Epithelial cell of proximal tubule (primary cell): ENCODE data around the gene SMIM28. TPM values are rescaled to one million over a fixed set of nuclear protein-coding genes. Genes with fewer than 3 reads are reported as not detected.

Experiments used
- DNase-seq: peaks from one replicate; pipeline ENCODE4 v3.0.0-alpha.2; 2011; ENCODE audit warnings: low read depth
- H3K4me3 ChIP-seq: 2 replicates; pipeline ENCODE4 v1.5.1; 2011; ENCODE audit warnings: low read depth, mild to moderate bottlenecking, low read length
- CTCF ChIP-seq: conservative IDR thresholded peaks from 2 replicates; pipeline ENCODE4 v1.5.1; 2012; ENCODE audit warnings: low read depth, mild to moderate bottlenecking, low read length
- total RNA-seq: library from RNA; depleted of rRNA; stranded (reverse); fragments of >200 nt; gene quantifications from 2 replicates; pipeline ENCODE4 v1.2.3, GENCODE V29; 2015

Gene SMIM28
- total RNA-seq, 1 donor from 2014 or later, result not detected

DNA sequence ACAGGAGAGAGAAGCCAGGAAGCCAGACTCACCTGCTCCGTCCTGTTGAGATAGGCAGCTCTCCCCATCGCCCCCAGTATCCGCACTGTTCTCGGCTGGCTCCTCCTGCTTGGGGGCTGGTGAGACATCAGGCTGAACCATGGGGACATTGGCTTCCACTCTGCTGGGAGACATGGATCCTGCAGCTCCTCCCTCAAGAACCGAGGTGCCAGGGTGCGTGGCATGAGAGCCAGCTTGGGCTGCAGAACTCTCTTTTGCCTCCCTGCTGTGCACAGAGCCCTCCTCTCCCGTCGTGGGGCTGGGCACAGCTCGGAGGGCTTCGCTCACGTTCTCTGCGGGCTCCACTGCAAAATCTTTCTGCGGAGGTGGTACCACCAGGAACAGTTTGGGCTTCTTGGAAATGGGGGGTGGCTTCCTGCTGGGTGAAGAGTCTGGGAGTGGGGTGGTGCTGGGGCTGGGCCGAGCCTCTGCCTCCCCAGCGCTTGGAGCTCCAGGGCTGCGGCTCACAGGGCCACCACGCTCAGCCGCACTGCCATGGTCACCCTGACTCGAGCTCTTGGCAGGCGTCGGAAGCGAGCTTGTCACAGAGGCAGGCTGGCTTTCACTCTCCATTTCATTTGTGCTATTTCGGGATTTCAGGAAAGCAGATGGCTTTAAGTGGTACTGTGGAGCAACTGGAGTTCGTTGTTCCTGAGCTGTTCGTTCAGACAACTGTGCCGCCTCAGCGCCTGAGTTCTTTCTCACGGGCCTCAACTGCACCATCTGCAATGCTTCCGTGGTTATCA lies 52.8 kb downstream of the SMIM28 start:
- DNase-seq, result no peak
- TF ChIP-seq CTCF, result no peak
- H3K4me3 ChIP-seq, result no peak overlapping the region

- H3K4me3 ChIP-seq, result no peak overlapping the region
- no peak for TF ChIP-seq CTCF
- DNase-seq, result no peak
Observed at GRCh38 chr6:138431256-138432062, 53.8 kb downstream of the SMIM28 start.

- DNase-seq, result no peak
- no peak for TF ChIP-seq CTCF
- no peak overlapping the region for H3K4me3 ChIP-seq
Observed at GRCh38 chr6:138432063-138432356, 54.3 kb downstream of the SMIM28 start.

Other genes starting within 250 kb of the SMIM28 start
- gene ARFGEF3, start 216.0 kb upstream of the SMIM28 start, total RNA-seq, result 7.8 and 9.5 TPM in 2 replicates
- gene PBOV1, start 159.4 kb upstream of the SMIM28 start, total RNA-seq, result not detected in 2 replicates
- 83.9 and 102 TPM in 2 replicates for gene HEBP2, start 26.3 kb downstream of the SMIM28 start, total RNA-seq
- 3.5 and 4.0 TPM in 2 replicates for gene NHSL1, start 121.6 kb downstream of the SMIM28 start, total RNA-seq